Bronchial epithelial cell (primary cell): ENCODE data around the gene RAB14. TPM values are rescaled to one million over a fixed set of nuclear protein-coding genes. Genes with fewer than 3 reads are reported as not detected.

ENCODE experiments used
- DNase-seq: peaks from one replicate; pipeline ENCODE4 v3.0.0-alpha.2; 2010; ENCODE audit warnings: low read depth
- FAIRE-seq: peaks from 2 replicates; lab custom pipeline; 2011; peaks lifted over from hg19 to GRCh38; lab: Jason Lieb, UNC
- H3K27me3 ChIP-seq: 2 replicates; pipeline ENCODE4 v1.5.1; 2011; ENCODE audit warnings: low read length; ENCODE audit not compliant: control insufficient read depth, insufficient read depth
- H3K36me3 ChIP-seq: 2 replicates; pipeline ENCODE4 v1.5.1; 2011; ENCODE audit warnings: low read length; ENCODE audit not compliant: control insufficient read depth, insufficient read depth
- H3K4me3 ChIP-seq: 2 replicates; pipeline ENCODE4 v1.5.1; 2011; ENCODE audit warnings: mild to moderate bottlenecking, low read depth, low read length, control low read depth
- total RNA-seq: library from RNA; depleted of rRNA; stranded (reverse); fragments of >200 nt; gene quantifications from 2 replicates; pipeline ENCODE4 v1.2.1, GENCODE V29; 2014
- TF ChIP-seq, protein P1 (sequence below): IDR thresholded peaks from 2 replicates; pipeline ENCODE4 v1.5.1; 2011; ENCODE audit warnings: mild to moderate bottlenecking, moderate library complexity, low read length, control low read depth, inconsistent platforms; ENCODE audit not compliant: insufficient read depth, severe bottlenecking

The RAB14 gene
- total RNA-seq, 1 donor from 2014 or later = 28.4 TPM

DNA sequence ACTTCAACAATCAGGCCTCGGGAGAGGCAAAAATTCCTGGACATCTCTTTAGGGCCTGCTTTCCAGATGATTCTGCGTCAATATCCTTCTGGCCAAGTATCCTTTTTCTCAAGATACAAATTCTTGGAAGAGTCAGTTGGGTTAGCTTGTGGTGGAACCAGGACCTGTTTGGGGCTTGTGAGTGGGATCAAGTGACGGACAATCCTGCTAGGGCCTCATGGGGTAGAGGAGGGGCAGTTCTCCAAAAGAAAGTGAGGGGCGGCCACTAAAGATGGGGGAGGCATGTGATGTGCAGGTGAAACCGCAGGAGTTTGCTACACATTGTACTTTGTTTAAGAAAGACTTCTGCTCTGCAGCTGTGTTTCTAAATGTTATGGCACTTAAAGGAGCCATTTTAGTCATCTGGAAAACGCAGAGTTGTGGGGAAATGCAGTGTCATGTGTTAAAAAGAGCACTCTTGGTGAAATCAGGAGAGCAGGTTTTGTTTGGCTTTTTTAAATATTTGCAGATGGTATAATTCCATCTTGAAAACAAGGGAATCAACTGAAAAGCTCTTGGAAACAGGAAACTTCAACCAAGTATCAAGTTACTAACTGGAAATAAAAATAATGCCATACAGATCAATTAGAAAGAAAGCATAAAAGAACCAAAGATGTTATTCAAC is 38.9 kb upstream of the RAB14 start:
- TF ChIP-seq, protein P1, sequence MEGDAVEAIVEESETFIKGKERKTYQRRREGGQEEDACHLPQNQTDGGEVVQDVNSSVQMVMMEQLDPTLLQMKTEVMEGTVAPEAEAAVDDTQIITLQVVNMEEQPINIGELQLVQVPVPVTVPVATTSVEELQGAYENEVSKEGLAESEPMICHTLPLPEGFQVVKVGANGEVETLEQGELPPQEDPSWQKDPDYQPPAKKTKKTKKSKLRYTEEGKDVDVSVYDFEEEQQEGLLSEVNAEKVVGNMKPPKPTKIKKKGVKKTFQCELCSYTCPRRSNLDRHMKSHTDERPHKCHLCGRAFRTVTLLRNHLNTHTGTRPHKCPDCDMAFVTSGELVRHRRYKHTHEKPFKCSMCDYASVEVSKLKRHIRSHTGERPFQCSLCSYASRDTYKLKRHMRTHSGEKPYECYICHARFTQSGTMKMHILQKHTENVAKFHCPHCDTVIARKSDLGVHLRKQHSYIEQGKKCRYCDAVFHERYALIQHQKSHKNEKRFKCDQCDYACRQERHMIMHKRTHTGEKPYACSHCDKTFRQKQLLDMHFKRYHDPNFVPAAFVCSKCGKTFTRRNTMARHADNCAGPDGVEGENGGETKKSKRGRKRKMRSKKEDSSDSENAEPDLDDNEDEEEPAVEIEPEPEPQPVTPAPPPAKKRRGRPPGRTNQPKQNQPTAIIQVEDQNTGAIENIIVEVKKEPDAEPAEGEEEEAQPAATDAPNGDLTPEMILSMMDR = no peak
- no peak overlapping the region for H3K4me3 ChIP-seq
- H3K36me3 ChIP-seq = no peaks in the 10 kb centered on the region
- FAIRE-seq = no peak
- no peak for DNase-seq
- no peaks in the 10 kb centered on the region for H3K27me3 ChIP-seq

DNA sequence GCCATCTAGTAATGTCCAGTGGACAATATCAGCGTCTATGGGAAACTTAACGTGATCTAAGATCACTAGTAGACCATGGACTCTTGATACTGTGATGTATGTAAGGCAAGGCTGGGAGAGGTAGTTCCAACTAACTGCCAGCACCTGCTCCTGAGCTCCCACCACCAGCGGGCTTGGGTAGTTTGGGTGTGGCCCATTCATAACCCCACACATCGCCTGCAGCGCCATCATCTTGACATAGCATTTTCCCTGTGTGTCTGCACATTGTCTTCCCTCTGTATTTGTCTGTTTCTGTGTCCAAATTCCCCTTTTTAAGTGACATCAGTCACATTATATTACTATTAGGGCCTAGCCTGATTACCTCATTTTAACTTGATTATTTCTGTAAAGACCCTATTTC is 38.2 kb upstream of the RAB14 start:
- TF ChIP-seq, protein P1 = no peak
- FAIRE-seq (no peak), DNase-seq (no peak)
- Histone ChIP-seq H3K27me3 (no peaks in the 10 kb centered on the region), H3K4me3 (no peak overlapping the region), H3K36me3 (no peaks in the 10 kb centered on the region)

DNA sequence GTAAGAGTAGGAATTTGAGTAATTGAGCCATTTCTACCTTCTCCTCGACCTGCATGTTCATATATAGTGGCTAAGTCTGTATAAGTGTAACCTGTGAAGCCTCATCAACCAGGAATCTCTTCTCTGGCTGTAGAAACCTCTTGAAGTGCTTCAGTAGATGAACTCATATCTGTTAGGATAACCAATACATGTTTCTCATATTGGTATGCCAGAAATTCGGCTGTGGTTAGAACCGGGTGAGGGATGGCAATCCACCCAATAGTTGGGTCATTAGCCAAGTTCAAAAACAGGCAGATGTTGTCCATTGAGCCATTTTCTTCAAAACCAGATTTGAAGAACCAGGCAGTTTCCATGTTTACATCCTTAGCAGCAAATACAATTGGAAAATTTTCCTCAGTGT is 37.4 kb upstream of the RAB14 start:
- no peak overlapping the region for H3K4me3 ChIP-seq
- no peak for FAIRE-seq
- TF ChIP-seq, protein P1 = no peak
- H3K27me3 ChIP-seq = no peaks in the 10 kb centered on the region
- no peaks in the 10 kb centered on the region for H3K36me3 ChIP-seq
- no peak for DNase-seq

DNA sequence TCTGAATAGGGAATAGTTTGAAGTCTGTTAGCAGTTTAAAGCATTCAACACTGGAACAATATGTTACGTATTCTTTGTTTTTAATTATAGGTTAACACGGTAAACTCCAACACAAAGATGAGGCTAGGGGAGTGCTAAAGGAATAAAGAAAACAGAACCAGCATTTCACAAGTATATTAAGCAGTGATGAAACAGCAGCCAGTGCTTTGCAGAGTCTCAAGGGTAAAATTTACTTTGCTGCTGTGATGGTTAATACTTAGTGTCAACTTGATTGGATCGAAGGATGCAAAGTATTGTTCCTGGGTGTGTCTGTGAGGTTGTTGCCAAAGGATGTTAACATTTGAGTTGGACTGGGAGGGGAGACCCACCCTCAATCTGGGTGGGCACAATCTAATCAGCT is 36.2 kb upstream of the RAB14 start:
- FAIRE-seq (no peak), DNase-seq (no peak)
- TF ChIP-seq, protein P1 = no peak
- no peaks in the 10 kb centered on the region for H3K27me3 ChIP-seq
- no peak overlapping the region for H3K4me3 ChIP-seq
- H3K36me3 ChIP-seq = no peaks in the 10 kb centered on the region

DNA sequence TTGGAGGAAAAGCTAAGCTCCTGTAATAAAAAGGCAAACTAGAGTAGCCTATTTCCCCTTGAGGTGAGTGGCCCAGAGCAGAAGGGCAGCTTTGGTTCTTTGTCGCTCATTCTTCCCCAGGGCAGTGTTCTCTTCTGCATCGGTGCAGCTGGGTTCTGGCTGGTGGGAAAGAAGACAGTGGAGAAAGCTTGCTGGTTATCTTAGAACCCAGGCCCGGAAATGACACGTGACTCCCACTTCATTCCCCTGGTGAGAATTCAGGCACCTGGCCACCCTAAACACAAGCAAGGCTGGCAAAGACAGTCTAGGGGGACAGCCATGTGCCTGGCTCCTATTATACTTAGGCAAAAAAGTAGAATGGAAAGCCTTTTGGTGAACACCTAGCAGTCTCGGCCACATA is 33.8 kb upstream of the RAB14 start:
- TF ChIP-seq, protein P1 = no peak
- H3K4me3 ChIP-seq = no peak overlapping the region
- no peak for DNase-seq
- no peaks in the 10 kb centered on the region for H3K36me3 ChIP-seq
- no peaks in the 10 kb centered on the region for H3K27me3 ChIP-seq
- FAIRE-seq = no peak

DNA sequence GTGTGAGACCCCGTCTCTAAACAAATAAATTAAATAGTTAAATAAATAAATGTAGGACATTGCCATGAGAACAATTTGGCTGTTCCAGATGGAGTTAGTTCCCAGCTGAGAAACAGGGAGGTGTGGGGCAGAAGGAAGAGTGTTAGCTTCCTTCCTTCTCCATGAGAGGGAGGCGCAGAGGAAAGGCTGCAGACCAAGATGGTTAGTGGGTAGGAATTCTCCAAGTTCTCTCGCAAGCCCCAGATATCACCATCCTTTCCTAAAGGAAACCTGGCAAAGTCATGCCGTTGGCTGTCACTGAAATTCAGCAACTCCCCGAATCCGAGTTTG is 33.1 kb upstream of the RAB14 start:
- FAIRE-seq = no peak
- no peaks in the 10 kb centered on the region for H3K27me3 ChIP-seq
- TF ChIP-seq, protein P1 = no peak
- no peak for DNase-seq
- H3K4me3 ChIP-seq = no peak overlapping the region
- no peaks in the 10 kb centered on the region for H3K36me3 ChIP-seq
